ENCODE measurements around the gene SDK1. TPM values are rescaled to one million over a fixed set of nuclear protein-coding genes. Genes with fewer than 3 reads are reported as not detected.

The SDK1 gene
- total RNA-seq, 1 donor from 2014 or later: 3.9 TPM

DNA sequence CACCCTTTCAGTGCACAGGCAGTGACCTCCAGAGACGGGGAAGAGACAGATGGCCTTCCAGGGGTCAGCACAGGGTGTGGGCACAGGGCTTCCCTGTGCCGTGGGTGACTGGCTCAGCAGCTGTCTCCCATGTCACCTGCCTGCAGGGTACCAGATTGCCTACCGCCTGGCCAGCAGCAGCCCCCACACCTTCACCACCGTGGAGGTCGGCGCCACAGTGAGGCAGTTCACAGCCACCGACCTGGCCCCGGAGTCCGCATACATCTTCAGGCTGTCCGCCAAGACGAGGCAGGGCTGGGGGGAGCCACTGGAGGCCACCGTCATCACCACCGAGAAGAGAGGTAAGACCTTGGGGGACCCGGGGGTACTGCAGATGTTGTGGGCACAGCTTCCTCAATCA, 844.5 kb downstream of the SDK1 start:
- DNase-seq (ENCODE audit: low read depth): no peak
- H3K27me3 ChIP-seq (ENCODE audit: control insufficient read depth, insufficient read depth, low read length): peaks cover 20% of the 10 kb centered on the region
- H3K36me3 ChIP-seq (ENCODE audit: control insufficient read depth, insufficient read depth, low read length): peaks cover 1% of the 10 kb centered on the region
- TF ChIP-seq, protein P1, sequence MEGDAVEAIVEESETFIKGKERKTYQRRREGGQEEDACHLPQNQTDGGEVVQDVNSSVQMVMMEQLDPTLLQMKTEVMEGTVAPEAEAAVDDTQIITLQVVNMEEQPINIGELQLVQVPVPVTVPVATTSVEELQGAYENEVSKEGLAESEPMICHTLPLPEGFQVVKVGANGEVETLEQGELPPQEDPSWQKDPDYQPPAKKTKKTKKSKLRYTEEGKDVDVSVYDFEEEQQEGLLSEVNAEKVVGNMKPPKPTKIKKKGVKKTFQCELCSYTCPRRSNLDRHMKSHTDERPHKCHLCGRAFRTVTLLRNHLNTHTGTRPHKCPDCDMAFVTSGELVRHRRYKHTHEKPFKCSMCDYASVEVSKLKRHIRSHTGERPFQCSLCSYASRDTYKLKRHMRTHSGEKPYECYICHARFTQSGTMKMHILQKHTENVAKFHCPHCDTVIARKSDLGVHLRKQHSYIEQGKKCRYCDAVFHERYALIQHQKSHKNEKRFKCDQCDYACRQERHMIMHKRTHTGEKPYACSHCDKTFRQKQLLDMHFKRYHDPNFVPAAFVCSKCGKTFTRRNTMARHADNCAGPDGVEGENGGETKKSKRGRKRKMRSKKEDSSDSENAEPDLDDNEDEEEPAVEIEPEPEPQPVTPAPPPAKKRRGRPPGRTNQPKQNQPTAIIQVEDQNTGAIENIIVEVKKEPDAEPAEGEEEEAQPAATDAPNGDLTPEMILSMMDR (IDR thresholded peaks at IDR 0.05; ENCODE audit: insufficient read depth, low read length, poor library complexity, severe bottlenecking): no peak
- H3K4me3 ChIP-seq (ENCODE audit: low read depth, low read length): no peak overlapping the region

DNA sequence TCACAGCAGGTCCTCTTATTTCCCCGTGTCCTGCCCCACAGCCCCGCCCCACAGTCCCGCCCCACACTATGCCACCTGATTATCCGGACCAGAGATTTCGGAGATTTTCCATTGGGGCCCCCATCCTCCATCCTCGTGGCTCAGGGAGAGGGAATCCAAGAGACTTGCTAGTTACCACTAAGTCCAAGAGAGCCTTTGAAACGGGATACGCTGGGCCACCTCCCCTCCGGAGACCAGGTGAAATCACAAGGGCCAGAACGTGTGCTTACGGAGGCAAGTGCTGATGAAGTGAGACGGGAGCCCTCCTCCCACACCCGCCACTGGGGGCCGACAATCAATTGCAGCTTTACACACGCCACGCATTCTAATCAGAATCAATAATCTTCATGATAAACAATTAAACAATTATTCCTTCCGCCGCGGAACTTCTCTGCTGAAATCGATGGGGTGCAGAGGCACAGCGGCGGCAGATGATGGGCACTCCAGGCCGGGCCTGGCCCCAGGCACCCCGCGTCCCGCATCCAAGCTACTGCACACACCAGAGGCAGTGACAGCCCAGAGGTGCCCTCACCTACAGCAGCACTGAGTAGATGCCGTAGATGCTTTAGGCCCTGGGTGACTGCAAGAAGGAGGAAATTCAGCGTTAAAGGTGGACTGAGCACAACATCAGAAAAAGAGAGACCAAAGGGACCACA, 847.0 kb downstream of the SDK1 start:
- TF ChIP-seq, protein P1 (IDR thresholded peaks at IDR 0.05; ENCODE audit: insufficient read depth, low read length, poor library complexity, severe bottlenecking): no peak
- peaks cover 1% of the 10 kb centered on the region for H3K36me3 ChIP-seq (ENCODE audit: control insufficient read depth, insufficient read depth, low read length)

DNA sequence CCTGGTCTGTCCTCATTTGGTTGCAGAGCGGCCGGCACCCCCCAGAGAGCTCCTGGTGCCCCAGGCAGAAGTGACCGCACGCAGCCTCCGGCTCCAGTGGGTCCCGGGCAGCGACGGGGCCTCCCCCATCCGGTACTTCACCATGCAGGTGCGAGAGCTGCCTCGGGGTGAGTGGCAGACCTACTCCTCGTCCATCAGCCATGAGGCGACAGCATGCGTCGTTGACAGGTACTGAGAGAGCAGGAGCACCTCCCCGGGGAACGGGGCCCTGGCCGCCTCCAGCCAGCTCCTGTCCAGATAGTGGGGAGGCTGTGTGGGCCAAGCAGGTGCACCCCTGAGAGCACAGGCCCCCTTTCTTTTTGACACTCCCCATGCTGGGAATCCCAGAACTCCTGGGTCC, 848.2 kb downstream of the SDK1 start:
- TF ChIP-seq, protein P1 (IDR thresholded peaks at IDR 0.05; ENCODE audit: insufficient read depth, low read length, poor library complexity, severe bottlenecking): no peak
- Histone ChIP-seq H3K27me3 (ENCODE audit: control insufficient read depth, insufficient read depth, low read length) (peaks cover 13% of the 10 kb centered on the region), H3K4me3 (ENCODE audit: low read depth, low read length) (no peak overlapping the region), H3K36me3 (ENCODE audit: control insufficient read depth, insufficient read depth, low read length) (peaks cover 1% of the 10 kb centered on the region)
- DNase-seq (ENCODE audit: low read depth): no peak

More for the DNA sequence above, 847.0 kb downstream of the SDK1 start:
- no peak overlapping the region for H3K4me3 ChIP-seq (ENCODE audit: low read depth, low read length)
- no peak for DNase-seq (ENCODE audit: low read depth)
- peaks cover 22% of the 10 kb centered on the region for H3K27me3 ChIP-seq (ENCODE audit: control insufficient read depth, insufficient read depth, low read length)

DNA sequence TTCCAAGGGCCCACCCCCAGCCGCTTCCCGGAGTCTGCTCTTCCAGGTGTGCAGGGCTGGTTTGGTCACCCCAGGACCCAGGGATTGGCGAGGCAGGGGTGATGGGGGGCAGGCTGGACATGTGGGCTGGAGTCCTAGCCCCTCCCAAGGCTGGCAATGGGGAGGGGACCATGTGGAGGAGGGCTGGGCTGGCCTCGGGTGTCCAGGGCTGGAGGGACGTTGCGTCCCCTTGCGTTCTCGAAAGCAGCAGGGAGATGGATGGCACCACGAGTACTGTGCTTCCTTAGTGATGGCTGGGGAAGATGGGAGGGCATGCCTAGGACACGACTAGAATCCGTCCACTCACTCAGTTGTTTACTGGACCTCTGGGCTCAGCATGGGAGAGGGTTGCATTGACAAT, 848.6 kb downstream of the SDK1 start:
- H3K36me3 ChIP-seq (ENCODE audit: control insufficient read depth, insufficient read depth, low read length): peaks cover 1% of the 10 kb centered on the region
- DNase-seq (ENCODE audit: low read depth): no peak
- peaks cover 9% of the 10 kb centered on the region for H3K27me3 ChIP-seq (ENCODE audit: control insufficient read depth, insufficient read depth, low read length)
- no peak overlapping the region for H3K4me3 ChIP-seq (ENCODE audit: low read depth, low read length)
- TF ChIP-seq, protein P1 (IDR thresholded peaks at IDR 0.05; ENCODE audit: insufficient read depth, low read length, poor library complexity, severe bottlenecking): no peak

DNA sequence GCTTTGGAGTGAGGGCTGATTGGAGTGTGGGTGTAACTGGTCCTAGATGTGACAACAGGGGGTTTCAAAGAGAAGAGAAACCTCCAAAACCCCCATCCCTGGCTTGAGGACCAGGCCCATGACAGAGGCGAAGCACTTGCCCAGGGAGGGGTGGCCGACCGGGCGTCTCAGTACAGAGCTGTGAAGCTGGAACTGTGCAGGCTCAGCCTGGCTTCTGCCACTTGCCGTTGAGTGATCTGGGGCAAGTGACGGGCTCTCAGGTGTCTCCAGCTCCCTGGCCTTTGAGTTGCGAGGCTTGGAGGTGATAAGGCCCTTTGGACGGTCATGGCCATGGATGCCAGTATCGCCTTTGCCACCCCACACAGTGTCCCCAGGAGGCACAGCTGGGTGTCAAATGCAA, 849.7 kb downstream of the SDK1 start:
- TF ChIP-seq, protein P1 (IDR thresholded peaks at IDR 0.05; ENCODE audit: insufficient read depth, low read length, poor library complexity, severe bottlenecking): no peak
- DNase-seq (ENCODE audit: low read depth): no peak
- H3K36me3 ChIP-seq (ENCODE audit: control insufficient read depth, insufficient read depth, low read length): peaks cover 1% of the 10 kb centered on the region
- no peak overlapping the region for H3K4me3 ChIP-seq (ENCODE audit: low read depth, low read length)
- peaks cover 2% of the 10 kb centered on the region for H3K27me3 ChIP-seq (ENCODE audit: control insufficient read depth, insufficient read depth, low read length)

DNA sequence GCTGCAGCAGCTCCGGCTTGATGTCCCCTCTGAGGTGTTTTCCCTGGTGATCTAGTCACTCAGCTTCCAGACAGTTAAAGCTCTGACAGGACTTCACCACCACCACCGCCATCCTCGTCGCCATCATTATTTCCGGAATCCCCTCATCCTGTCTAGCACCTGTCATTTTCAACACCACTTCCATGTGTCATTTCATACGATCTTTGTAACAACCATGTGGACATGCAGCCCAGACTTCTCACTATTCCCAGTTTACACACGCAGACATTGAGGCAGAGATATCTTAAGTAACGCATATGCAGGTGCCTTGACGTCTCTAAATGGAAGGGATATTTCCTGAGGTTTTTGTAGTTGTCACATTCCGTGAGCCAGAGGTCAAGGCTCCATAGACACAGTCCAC, 850.5 kb downstream of the SDK1 start:
- no peak for DNase-seq (ENCODE audit: low read depth)
- Histone ChIP-seq H3K36me3 (ENCODE audit: control insufficient read depth, insufficient read depth, low read length) (no peaks in the 10 kb centered on the region), H3K27me3 (ENCODE audit: control insufficient read depth, insufficient read depth, low read length) (peaks cover 2% of the 10 kb centered on the region), H3K4me3 (ENCODE audit: low read depth, low read length) (no peak overlapping the region)
- TF ChIP-seq, protein P1 (IDR thresholded peaks at IDR 0.05; ENCODE audit: insufficient read depth, low read length, poor library complexity, severe bottlenecking): no peak

Data from kidney epithelial cell (primary cell).